PC-9 (cell line): Measurements from ENCODE around the gene CANX.

Experiments
- CTCF ChIP-seq: fragments of 200-600 bp; sonication (generic); conservative IDR thresholded peaks from 2 replicates; pipeline ENCODE4 v1.6.1; 2017; ENCODE audit warnings: mixed run types, antibody characterized with exemption, mild to moderate bottlenecking, moderate library complexity
- EZH2 ChIP-seq: fragments of 200-600 bp; sonication (generic); IDR thresholded peaks from 2 replicates; pipeline ENCODE4 v1.8.0; 2017; ENCODE audit warnings: antibody characterized with exemption, low read depth

- TF ChIP-seq CTCF: no peak
- no peak for TF ChIP-seq EZH2
Observed at GRCh38 chr5:179755022-179755421, 56.3 kb downstream of the CANX start.
